IMR-90 (cell line): Measurements from ENCODE around the gene FLT3LG. TPM values are rescaled to one million over a fixed set of nuclear protein-coding genes. Genes with fewer than 3 reads are reported as not detected.

Experiments used
- ATAC-seq: fragments of 200-7000 bp; cut with Tn5 transposase; 2 replicates; pipeline ENCODE4 v1.9.1; 2020; ENCODE audit warnings: low read depth, mild to moderate bottlenecking, moderate library complexity
- BruUV-seq: library from RNA; stranded (reverse); fragments of 400-500 nt; replicated peaks from 2 replicates; lab custom pipeline; 2021; lab: Mats Ljungman, UMichigan
- CTCF ChIA-PET: fragments of 300-600 bp; formaldehyde crosslinking; extraction: SDS; loops from one replicate; lab custom pipeline; 2021; ENCODE audit warnings: antibody characterized with exemption; lab: Yijun Ruan, JAX
- POLR2A ChIA-PET: fragments of 300-600 bp; sonication (Branson Sonifier 250); formaldehyde crosslinking; loops from one replicate; lab custom pipeline; 2022; ENCODE audit warnings: antibody characterized with exemption; ENCODE audit not compliant: unreplicated experiment; lab: Charles Lee
- DNase-seq: peaks from one replicate; pipeline ENCODE4 v3.0.0; 2013
- H2AFZ ChIP-seq: replicated peaks from 2 replicates; pipeline ENCODE3; 2013; ENCODE audit warnings: low read length, mild to moderate bottlenecking; ENCODE audit not compliant: poor library complexity
- H2AK5ac ChIP-seq: 2 replicates; pipeline ENCODE4 v1.6.1; 2013; ENCODE audit warnings: low read depth, low read length, inconsistent platforms
- H2AK9ac ChIP-seq: replicated peaks from 2 replicates; pipeline ENCODE3; 2013; ENCODE audit warnings: mild to moderate bottlenecking, low read depth, low read length, moderate library complexity; ENCODE audit not compliant: poor library complexity
- H2BK120ac ChIP-seq: 2 replicates; pipeline ENCODE4 v1.6.1; 2013; ENCODE audit warnings: low read depth, low read length, inconsistent platforms
- H2BK15ac ChIP-seq: 3 replicates; pipeline ENCODE4 v1.6.1; 2013; ENCODE audit warnings: low read depth, low read length, inconsistent platforms
- H2BK20ac ChIP-seq: 2 replicates; pipeline ENCODE4 v1.6.1; 2013; ENCODE audit warnings: low read depth, mild to moderate bottlenecking, inconsistent platforms, low read length, moderate library complexity
- H2BK5ac ChIP-seq: 2 replicates; pipeline ENCODE4 v1.6.1; 2013; ENCODE audit warnings: mild to moderate bottlenecking, low read depth, low read length, inconsistent platforms; ENCODE audit not compliant: poor library complexity, severe bottlenecking
- H3K14ac ChIP-seq: replicated peaks from 2 replicates; pipeline ENCODE4 v1.6.1; 2013; ENCODE audit warnings: low read depth, low read length, inconsistent platforms
- H3K18ac ChIP-seq: 2 replicates; pipeline ENCODE4 v1.6.1; 2013; ENCODE audit warnings: low read depth, low read length, control low read depth
- H3K23ac ChIP-seq: 2 replicates; pipeline ENCODE4 v1.6.1; 2013; ENCODE audit warnings: low read depth, low read length, inconsistent platforms
- H3K27ac ChIP-seq: 2 replicates; pipeline ENCODE4 v1.5.1; 2013; ENCODE audit warnings: mild to moderate bottlenecking, control low read depth, low read length; ENCODE audit not compliant: insufficient read depth
- H3K27me3 ChIP-seq: 2 replicates; pipeline ENCODE4 v1.6.1; 2013; ENCODE audit warnings: low read length; ENCODE audit not compliant: control insufficient read depth, insufficient read depth
- H3K36me3 ChIP-seq: 2 replicates; pipeline ENCODE4 v1.6.1; 2013; ENCODE audit warnings: low read length, mixed read lengths; ENCODE audit not compliant: control insufficient read depth, insufficient read depth
- H3K4ac ChIP-seq: 2 replicates; pipeline ENCODE4 v1.6.1; 2013; ENCODE audit warnings: low read depth, low read length, inconsistent platforms
- H3K4me1 ChIP-seq: 2 replicates; pipeline ENCODE4 v1.6.1; 2013; ENCODE audit warnings: low read length, mixed read lengths; ENCODE audit not compliant: control insufficient read depth, insufficient read depth
- H3K4me2 ChIP-seq: 2 replicates; pipeline ENCODE4 v1.6.1; 2013; ENCODE audit warnings: low read depth, mild to moderate bottlenecking, control low read depth, low read length, moderate library complexity
- H3K4me3 ChIP-seq: 2 replicates; pipeline ENCODE4 v1.5.1; 2013; ENCODE audit warnings: low read depth, mild to moderate bottlenecking, control low read depth, low read length, moderate library complexity; ENCODE audit not compliant: insufficient read depth
- H3K56ac ChIP-seq: 2 replicates; pipeline ENCODE4 v1.6.1; 2013; ENCODE audit warnings: low read length, inconsistent platforms; ENCODE audit not compliant: insufficient read depth; ENCODE audit errors: extremely low read depth
- H3K79me1 ChIP-seq, 2 experiments: 2 replicates each; pipeline ENCODE4 v1.6.1; 2013; ENCODE audit warnings: low read length in 2 of 2, inconsistent platforms in 1 of 2, low read depth in 1 of 2
- H3K9ac ChIP-seq: 2 replicates; pipeline ENCODE4 v1.6.1; 2013; ENCODE audit warnings: low read depth, low read length, control low read depth
- H3K9me1 ChIP-seq: 2 replicates; pipeline ENCODE4 v1.6.1; 2013; ENCODE audit warnings: low read length, inconsistent platforms; ENCODE audit not compliant: insufficient read depth
- H3K9me3 ChIP-seq: 2 replicates; pipeline ENCODE4 v1.6.1; 2013; ENCODE audit warnings: low read length; ENCODE audit not compliant: control insufficient read depth, insufficient read depth
- H4K20me1 ChIP-seq: 2 replicates; pipeline ENCODE4 v1.6.1; 2013; ENCODE audit warnings: low read length, inconsistent platforms; ENCODE audit not compliant: insufficient read depth
- H4K5ac ChIP-seq: 2 replicates; pipeline ENCODE4 v1.6.1; 2013; ENCODE audit warnings: mild to moderate bottlenecking, low read depth, low read length, control low read depth
- H4K8ac ChIP-seq, 2 experiments: 2 replicates each; pipeline ENCODE4 v1.6.1; 2013; ENCODE audit warnings: low read depth in 2 of 2, low read length in 2 of 2, control low read depth in 1 of 2, inconsistent platforms in 1 of 2
- H4K91ac ChIP-seq: 2 replicates; pipeline ENCODE4 v1.6.1; 2013; ENCODE audit warnings: low read depth, low read length, inconsistent platforms; ENCODE audit not compliant: insufficient read depth
- BHLHE40 ChIP-seq: fragments of 150-350 bp; IDR thresholded peaks from 2 replicates; pipeline ENCODE4 v1.6.1; 2016; ENCODE audit warnings: mild to moderate bottlenecking, low read depth, low read length
- CEBPB ChIP-seq: IDR thresholded peaks from 2 replicates; pipeline ENCODE4 v1.6.1; 2012; ENCODE audit warnings: low read depth, low read length, improper control_type of control experiment
- CHD1 ChIP-seq: IDR thresholded peaks from 2 replicates; pipeline ENCODE4 v1.6.1; 2012; ENCODE audit warnings: low read depth, low read length, improper control_type of control experiment
- CTCF ChIP-seq: conservative IDR thresholded peaks from 2 replicates; pipeline ENCODE4 v1.5.1; 2012; ENCODE audit warnings: mild to moderate bottlenecking, low read depth, low read length, improper control_type of control experiment
- ELK1 ChIP-seq: fragments of 150-350 bp; IDR thresholded peaks from 2 replicates; pipeline ENCODE4 v1.6.1; 2016; ENCODE audit warnings: low read depth, mild to moderate bottlenecking, low read length, moderate library complexity, borderline replicate concordance
- FOS ChIP-seq: fragments of 150-350 bp; IDR thresholded peaks from 2 replicates; pipeline ENCODE4 v1.6.1; 2016; ENCODE audit warnings: low read depth, low read length
- MAFK ChIP-seq: IDR thresholded peaks from 2 replicates; pipeline ENCODE4 v1.6.1; 2012; ENCODE audit warnings: low read depth, low read length, improper control_type of control experiment
- MAZ ChIP-seq: IDR thresholded peaks from 2 replicates; pipeline ENCODE4 v1.6.1; 2012; ENCODE audit warnings: low read depth, mild to moderate bottlenecking, low read length, improper control_type of control experiment, moderate library complexity, borderline replicate concordance
- NFE2L2 ChIP-seq: fragments of 150-350 bp; IDR thresholded peaks from 2 replicates; pipeline ENCODE4 v1.6.1; 2016; ENCODE audit warnings: low read depth, mild to moderate bottlenecking, low read length
- POLR2A ChIP-seq: IDR thresholded peaks from 2 replicates; pipeline ENCODE4 v1.6.1; 2012; ENCODE audit warnings: mild to moderate bottlenecking, low read depth, low read length
- RAD21 ChIP-seq: IDR thresholded peaks from 2 replicates; pipeline ENCODE4 v1.6.1; 2012; ENCODE audit warnings: low read length, improper control_type of control experiment
- RCOR1 ChIP-seq: IDR thresholded peaks from 2 replicates; pipeline ENCODE4 v1.6.1; 2012; ENCODE audit warnings: mild to moderate bottlenecking, low read length, improper control_type of control experiment; ENCODE audit not compliant: insufficient replicate concordance
- RFX5 ChIP-seq: IDR thresholded peaks from 2 replicates; pipeline ENCODE4 v1.8.0; 2012; ENCODE audit warnings: low read depth, mild to moderate bottlenecking, low read length, moderate library complexity
- SMC3 ChIP-seq: fragments of 150-350 bp; IDR thresholded peaks from 2 replicates; pipeline ENCODE4 v1.6.1; 2016; ENCODE audit warnings: low read depth, mild to moderate bottlenecking, antibody characterized with exemption, low read length, moderate library complexity
- USF2 ChIP-seq: fragments of 150-350 bp; IDR thresholded peaks from 2 replicates; pipeline ENCODE4 v1.6.1; 2017; ENCODE audit warnings: mild to moderate bottlenecking, antibody characterized with exemption, low read length, low read depth
- WGBS, 2 experiments: methylation state at CpG; one replicate each; pipeline versions ENCODE4 v1.1.5 to v1.1.7; 2013; ENCODE audit warnings: missing lambda C conversion rate in 2 of 2; ENCODE audit not compliant: insufficient read length in 1 of 2; ENCODE audit errors: extremely low coverage in 2 of 2; 5-methylcytosine and 5-hydroxymethylcytosine counted together
- dilution Hi-C: fragments of 300-500 bp; cut with HindIII; formaldehyde crosslinking; loops from one replicate; pipeline ENCODE4 v1.14.3; 2018; ENCODE audit warnings: low sequenced_read_pairs; ENCODE audit not compliant: unreplicated experiment
- in situ Hi-C: fragments of 300-500 bp; cut with MboI; formaldehyde crosslinking; loops from 3 replicates; pipeline ENCODE4 v1.14.3; 2019; ENCODE audit warnings: low sequenced_read_pairs, inconsistent platforms, mixed read lengths
- intact Hi-C: fragments of 100-400 bp; cut with micrococcal nuclease; formaldehyde crosslinking; loops from 2 replicates; pipeline ENCODE4 v1.10.0; 2022
- polyA plus RNA-seq, 3 experiments: library from polyadenylated mRNA; depleted of rRNA; stranded (reverse); fragments of >200 nt; gene quantifications; 2 replicates each; pipeline ENCODE4 v1.2.3, GENCODE V29; 2012; ENCODE audit warnings: low replicate concordance in 1 of 3
- total RNA-seq: library from RNA; depleted of rRNA; stranded (reverse); fragments of >200 nt; gene quantifications from 2 replicates; pipeline ENCODE4 v1.2.3, GENCODE V29; 2012

Gene FLT3LG
- total and polyA plus RNA-seq, 2 of the 4 experiments (the other 2 are of a cell fraction): 0.90 to 8.3 TPM

GRCh38 chr19:49461656-49462055, 12.4 kb upstream of the FLT3LG start:
- H2AK9ac ChIP-seq: no peak overlapping the region
- no peaks in the 10 kb centered on the region for H3K9me3 ChIP-seq
- no peak overlapping the region for H3K4ac ChIP-seq
- H3K79me1 ChIP-seq: no peaks in the 10 kb centered on the region
- TF ChIP-seq POLR2A (no peak), ELK1 (no peak), MAFK (no peak), SMC3 (no peak), CTCF (no peak), CHD1 (no peak), CEBPB (no peak), USF2 (no peak), RCOR1 (no peak), RAD21 (no peak), NFE2L2 (no peak), MAZ (no peak), FOS (no peak), RFX5 (no peak), BHLHE40 (no peak)
- no peak overlapping the region for H4K91ac ChIP-seq
- no peak overlapping the region for H2BK120ac ChIP-seq
- no peaks in the 10 kb centered on the region for H3K4me1 ChIP-seq
- no peak overlapping the region for H3K27ac ChIP-seq
- peaks cover 7% of the 10 kb centered on the region for H3K36me3 ChIP-seq
- H3K9me1 ChIP-seq: no peaks in the 10 kb centered on the region
- no peaks in the 10 kb centered on the region for H3K27me3 ChIP-seq
- H4K20me1 ChIP-seq: no peaks in the 10 kb centered on the region
- no TSS peak for BruUV-seq
- no peak overlapping the region for H3K4me3 ChIP-seq
- no peak overlapping the region for H3K14ac ChIP-seq
- 99% methylated on average over 23 of the region's 37 CpGs; no CpG with 5 or more reads in 1 of the 2 experiments for WGBS, 2 experiments
- no peak for ATAC-seq
- no peak overlapping the region for H3K4me2 ChIP-seq
- DNase-seq: no peak
- in situ Hi-C loops (no loop called here), dilution Hi-C loops (no loop called here), intact Hi-C loops (no loop called here)
- no peak overlapping the region for H4K8ac ChIP-seq
- H2BK15ac ChIP-seq: no peak overlapping the region
- H3K18ac ChIP-seq: no peak overlapping the region
- ChIA-PET CTCF (no interaction called here), POLR2A (no interaction called here)
- no peak overlapping the region for H2AFZ ChIP-seq
- H4K5ac ChIP-seq: no peak overlapping the region
- no peak overlapping the region for H3K56ac ChIP-seq
- no peak overlapping the region for H2BK5ac ChIP-seq
- H2BK20ac ChIP-seq: no peak overlapping the region
- no peak overlapping the region for H2AK5ac ChIP-seq
- H3K23ac ChIP-seq: no peak overlapping the region
- no peak overlapping the region for H3K9ac ChIP-seq
